C4-2B (cell line): ENCODE results near the gene RFXANK.

Source experiments
- ZFX ChIP-seq: fragments of 450-650 bp; IDR thresholded peaks from 2 replicates; pipeline ENCODE4 v1.6.1; 2017
- TF ChIP-seq, protein P1 (sequence below): fragments of 450-650 bp; conservative IDR thresholded peaks from 2 replicates; pipeline ENCODE4 v1.5.1; 2017; ENCODE audit warnings: mild to moderate bottlenecking

DNA sequence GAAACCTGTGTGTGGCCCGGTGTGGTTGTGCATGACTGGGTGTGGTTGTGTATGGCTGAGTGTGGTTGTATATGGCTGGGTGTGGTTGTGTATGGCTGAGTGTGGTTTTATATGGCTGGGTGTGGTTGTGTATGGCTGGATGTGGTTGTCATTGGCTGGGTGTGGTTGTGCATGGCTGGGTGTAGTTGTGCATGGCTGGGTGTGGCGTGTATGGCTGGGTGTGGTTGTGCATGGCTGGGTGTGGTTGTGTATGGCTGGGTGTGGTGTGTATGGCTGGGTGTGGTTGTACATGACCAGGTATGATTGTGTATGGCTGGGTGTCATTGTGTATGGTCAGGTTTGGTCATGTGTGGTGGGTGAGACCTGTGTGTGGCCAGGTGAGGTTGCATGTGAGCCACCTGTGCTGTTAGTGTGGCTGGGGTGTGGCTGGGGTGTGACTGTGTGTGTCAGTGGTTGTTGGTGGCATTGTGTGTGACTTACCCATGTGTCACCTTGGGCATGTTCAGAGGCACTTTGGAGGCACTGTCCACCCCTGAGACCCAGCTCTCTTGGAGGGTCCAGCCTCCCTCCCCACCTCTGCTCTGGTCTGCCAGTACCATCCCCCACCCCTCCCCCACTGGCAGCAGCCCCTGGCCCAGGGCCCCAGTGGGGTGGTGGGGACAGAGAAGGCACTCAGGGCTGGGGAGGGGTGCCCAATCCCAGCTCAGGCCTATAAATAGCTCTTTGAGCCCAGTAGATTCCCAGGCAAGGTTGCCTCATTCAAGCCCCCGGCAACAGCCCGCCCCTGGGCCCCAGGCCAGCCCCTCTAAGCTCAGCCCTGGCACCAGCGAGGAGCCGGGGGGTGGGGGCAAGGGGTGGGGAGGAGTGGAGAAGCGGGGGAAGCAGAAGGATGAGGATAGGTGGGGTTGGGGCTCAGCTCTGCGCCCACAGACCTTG lies 15.8 kb downstream of the RFXANK start:
- TF ChIP-seq, protein P1, sequence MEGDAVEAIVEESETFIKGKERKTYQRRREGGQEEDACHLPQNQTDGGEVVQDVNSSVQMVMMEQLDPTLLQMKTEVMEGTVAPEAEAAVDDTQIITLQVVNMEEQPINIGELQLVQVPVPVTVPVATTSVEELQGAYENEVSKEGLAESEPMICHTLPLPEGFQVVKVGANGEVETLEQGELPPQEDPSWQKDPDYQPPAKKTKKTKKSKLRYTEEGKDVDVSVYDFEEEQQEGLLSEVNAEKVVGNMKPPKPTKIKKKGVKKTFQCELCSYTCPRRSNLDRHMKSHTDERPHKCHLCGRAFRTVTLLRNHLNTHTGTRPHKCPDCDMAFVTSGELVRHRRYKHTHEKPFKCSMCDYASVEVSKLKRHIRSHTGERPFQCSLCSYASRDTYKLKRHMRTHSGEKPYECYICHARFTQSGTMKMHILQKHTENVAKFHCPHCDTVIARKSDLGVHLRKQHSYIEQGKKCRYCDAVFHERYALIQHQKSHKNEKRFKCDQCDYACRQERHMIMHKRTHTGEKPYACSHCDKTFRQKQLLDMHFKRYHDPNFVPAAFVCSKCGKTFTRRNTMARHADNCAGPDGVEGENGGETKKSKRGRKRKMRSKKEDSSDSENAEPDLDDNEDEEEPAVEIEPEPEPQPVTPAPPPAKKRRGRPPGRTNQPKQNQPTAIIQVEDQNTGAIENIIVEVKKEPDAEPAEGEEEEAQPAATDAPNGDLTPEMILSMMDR, result no peak
- TF ChIP-seq ZFX, result no peak
